GM18498 (cell line): ENCODE data around the gene GSTM2.
"Not testable (repeated sequence)": the region's sequence is repeated elsewhere in the genome, so short reads cannot be mapped to it uniquely, and the experiment has no call there.

Source experiments
- ATAC-seq: cut with Tn5 transposase; IDR thresholded peaks from one replicate; pipeline ENCODE4 v1.9.1; 2021; ENCODE audit warnings: mild to moderate bottlenecking, moderate library complexity; ENCODE audit not compliant: unreplicated experiment

Gene GSTM2

DNA sequence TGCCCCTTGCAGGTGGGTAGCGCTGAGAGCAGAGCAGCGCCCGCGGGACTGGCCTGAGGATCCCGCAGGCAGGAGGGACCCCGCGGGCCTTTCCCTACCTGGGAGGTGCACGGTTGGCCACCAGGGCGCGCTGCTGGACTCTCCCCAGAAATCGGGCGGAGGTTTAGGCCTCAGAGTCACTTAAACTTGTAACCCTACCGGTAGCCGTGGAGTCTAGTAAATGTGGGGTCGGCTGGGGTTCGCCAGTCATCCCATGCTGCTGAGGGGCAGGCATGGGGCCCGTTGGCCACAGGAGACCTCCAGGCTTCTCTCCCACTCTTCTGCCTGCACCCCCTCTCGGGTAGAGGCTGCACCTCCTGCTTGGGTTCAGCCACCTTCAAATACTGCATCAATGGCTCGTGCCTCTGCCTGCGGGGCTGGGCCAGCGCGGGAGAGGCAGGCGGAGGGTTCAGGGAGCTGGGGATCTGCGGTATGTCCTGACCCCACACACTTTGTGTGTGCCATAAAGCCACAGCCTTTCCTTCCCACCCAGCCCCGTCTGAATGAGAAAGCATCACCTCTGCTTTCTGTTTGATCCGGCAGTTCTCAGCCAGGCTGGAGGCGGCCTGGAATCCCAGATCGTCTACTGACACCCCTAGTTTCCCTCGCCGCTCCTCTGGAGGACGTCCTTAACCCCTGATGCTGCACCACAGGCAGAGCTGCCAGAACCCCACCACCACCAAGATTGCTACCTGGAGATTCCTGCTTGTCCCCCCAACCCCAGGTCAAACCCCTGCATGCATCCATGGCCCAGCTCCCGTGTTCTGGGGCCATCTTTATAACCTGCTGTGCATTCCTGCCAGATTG, 24.2 kb upstream of the GSTM2 start:
- peak; percentile 87 for ATAC-seq

DNA sequence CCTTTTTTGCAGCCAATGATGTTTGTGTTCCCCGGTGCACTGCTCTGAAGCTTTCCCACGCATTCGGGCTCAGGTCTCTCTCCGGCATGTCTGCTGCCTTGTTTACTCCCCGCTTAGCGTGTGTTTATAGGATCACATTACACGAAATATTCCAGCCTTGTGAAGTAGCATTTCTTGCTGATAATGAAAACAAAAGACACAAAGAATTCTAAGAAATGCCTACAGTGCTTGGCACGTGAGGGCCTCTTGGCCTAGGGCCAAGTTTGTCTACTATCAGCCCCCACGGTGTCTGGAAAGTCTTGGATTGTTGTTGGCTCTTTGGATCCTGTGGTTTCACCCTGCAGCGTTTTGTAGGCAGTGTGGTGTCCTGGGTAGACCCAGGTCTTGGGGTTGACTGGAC, 23.2 kb upstream of the GSTM2 start:
- ATAC-seq = no peak

DNA sequence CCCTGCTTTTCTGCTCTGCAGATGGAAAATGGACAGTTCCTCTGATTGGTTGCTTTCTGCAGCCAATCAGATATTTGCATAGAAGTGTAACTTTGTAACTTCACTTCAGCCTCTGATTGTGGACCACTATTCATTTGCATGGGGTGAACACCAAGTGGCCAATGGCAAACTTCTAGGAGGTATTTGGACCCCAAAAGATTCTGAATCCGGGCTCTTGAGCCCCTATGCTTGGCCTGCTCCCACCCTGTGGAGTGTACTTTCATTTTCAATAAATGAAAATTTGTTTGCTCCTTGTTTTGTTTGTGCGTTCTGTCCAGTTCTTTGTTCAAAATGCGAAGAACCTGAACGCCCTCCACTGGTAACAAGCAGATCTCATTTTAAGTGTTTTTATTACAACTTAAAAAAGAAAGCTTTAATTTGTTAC, 18.4 kb upstream of the GSTM2 start:
- ATAC-seq = no peak

DNA sequence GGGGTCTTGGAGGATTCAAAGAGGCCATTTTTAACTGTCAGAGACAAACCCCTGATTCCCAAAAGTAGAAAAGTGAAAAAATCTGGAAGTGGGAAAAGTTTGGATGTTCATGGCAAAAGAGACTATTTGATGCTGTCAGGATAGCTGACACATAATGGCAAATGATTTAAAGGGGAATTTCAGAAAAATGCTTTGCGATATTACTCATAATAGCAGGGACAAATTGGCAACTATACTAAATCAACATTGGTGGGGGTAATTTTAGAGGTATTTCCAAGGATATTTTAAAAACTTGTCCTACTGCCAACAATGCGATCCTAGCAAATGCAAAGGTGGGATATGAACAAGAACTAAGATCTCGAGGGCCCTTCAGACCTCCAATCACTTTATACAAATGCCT, 17.2 kb upstream of the GSTM2 start:
- no peak for ATAC-seq

DNA sequence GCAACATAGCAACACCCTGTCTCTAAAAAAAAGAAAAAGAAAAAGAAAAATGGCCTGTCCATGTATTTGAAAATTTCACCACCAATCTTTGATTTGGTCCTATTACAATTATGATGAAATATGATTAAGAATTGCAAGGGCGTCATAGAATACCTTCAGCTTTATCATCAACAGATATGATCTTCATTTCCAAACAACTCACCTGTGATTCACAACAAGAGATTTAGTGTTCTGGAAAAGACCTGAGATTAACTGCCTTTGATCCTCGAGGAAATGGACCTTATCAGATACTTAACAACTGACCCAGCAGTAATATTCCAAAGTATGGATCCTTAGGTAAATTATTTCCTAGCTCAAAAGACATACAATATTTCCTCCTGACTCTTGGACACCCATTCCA, 15.5 kb upstream of the GSTM2 start:
- no peak for ATAC-seq

DNA sequence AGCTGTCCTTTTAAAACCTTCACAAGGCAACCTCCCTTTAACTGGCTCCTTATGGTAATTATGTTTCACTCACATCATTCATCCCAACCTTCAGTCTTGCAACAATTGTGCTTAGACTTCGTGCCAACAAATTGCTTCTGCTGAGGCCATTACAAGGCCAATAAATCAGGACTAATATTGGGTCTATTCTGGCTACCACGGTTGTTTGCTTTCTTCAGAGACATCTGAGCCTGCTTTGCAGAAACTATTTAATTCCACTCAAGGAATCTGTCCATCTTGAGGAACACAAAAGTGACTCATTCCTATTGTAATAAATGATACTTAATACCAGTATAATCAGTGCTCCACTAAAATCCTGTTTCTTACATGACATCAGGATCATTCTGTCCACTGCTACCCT, 14.6 kb upstream of the GSTM2 start:
- ATAC-seq = no peak

DNA sequence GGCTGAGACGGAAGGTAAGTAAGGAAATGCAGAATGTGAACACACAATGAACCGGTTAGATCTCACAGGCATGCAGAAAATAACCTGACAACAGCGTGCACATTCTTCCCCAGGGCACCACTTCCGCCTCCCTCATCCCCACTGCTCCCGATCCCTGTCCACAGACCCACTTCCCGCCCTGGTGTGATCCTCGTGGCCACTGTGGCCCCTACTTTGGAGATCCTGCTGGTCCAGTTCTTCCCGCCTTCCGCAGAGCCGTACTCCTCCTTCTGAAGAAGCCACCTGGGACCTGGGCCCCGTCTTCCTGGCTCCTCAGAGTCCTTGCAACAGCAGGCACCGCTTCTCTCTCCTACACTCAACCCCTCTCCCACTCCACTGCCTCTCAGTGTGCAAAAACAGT, 13.3 kb upstream of the GSTM2 start:
- ATAC-seq = no peak

DNA sequence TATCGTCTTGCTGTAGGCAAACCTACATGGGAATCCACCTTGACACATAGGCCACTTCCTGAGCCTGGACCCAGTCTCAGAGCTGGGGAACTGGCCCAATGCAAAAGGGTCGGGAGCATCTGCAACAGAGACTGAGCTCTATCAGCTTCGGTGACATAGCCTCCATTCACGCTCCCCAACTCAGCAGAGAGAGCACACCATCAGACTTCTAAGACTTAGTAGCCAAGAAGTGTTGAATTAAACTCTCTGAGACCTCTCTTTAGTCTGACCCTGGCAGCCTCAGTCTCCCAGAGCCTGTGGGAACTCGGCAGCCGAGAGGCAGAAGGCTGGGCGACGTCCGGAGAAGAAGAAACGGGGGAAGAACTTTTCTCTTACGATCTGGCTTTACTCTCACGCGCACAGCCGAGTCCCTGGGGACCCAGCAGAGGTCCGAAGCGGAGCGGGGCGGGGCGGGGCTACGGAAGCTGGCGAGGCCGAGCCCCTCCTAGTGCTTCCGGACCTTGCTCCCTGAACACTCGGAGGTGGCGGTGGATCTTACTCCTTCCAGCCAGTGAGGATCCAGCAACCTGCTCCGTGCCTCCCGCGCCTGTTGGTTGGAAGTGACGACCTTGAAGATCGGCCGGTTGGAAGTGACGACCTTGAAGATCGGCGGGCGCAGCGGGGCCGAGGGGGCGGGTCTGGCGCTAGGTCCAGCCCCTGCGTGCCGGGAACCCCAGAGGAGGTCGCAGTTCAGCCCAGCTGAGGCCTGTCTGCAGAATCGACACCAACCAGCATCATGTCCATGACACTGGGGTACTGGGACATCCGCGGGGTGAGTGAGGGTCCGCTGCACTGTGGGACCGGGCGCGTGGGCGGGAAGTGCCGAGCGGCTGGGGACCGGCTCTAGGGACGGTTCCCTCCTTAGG, 12.0 kb upstream of the GSTM2 start, which contains the start of gene GSTM4:
Gene GSTM4, plus strand, starts transcription at position 485 of the 905 bp plus-strand sequence. Its CDS starts 291 bp downstream, at position 776.
- ATAC-seq = peak; percentile 97

DNA sequence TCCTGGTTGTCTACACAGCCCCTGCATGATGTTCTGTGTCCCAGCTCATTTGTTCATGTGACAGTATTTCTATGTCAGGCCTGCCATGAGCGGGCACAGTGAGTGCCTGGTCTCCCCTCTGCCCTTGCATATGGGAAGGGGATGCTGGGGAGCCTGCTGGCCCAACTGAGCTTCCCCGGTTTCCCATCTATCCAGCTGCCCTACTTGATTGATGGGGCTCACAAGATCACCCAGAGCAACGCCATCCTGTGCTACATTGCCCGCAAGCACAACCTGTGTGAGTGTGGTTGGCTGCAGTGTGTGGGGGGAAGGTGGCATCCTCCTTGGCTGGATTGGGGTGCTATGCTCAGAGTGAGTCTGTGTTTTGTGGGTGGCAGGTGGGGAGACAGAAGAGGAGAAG, 10.5 kb upstream of the GSTM2 start:
- no peak for ATAC-seq

DNA sequence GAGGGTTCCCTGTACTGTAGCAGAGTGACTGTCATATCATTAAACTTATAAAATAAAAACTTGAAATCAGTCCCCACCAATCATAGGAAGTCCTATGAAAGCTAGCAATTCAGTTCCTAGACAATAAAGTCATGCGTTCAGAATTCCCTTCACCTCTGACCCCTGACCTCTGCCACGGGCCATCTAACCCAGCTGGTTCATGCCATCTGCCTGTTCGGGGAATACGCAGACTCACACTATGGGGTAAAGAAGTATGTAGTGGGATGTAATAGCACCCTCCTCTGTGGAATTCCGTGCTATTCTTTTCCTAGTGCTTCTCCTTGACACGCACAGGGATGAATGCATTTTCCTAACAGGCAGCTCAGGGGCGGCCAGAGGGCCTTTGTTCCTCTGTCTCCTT, 9.9 kb upstream of the GSTM2 start:
- no peak for ATAC-seq

DNA sequence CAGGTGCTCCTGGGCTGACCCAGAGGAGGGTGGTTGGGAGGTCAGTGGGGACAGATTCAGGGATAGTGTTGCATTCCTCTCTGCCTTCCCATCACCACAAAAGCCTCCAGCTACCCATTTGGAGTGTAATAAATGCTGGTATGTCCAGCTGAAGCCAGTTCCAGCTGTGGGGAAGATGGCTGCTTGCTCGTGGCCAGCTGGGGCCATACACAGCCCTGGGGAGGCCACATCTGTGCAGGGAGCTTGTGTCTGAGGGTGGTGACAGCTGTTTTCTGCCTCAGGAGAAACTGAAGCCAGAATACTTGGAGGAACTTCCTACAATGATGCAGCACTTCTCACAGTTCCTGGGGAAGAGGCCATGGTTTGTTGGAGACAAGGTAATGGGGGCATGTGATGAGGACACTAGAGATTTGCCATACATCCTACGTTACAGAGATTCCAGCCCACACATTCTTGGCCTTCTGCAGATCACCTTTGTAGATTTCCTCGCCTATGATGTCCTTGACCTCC, 9.3 kb upstream of the GSTM2 start:
- ATAC-seq = no peak

DNA sequence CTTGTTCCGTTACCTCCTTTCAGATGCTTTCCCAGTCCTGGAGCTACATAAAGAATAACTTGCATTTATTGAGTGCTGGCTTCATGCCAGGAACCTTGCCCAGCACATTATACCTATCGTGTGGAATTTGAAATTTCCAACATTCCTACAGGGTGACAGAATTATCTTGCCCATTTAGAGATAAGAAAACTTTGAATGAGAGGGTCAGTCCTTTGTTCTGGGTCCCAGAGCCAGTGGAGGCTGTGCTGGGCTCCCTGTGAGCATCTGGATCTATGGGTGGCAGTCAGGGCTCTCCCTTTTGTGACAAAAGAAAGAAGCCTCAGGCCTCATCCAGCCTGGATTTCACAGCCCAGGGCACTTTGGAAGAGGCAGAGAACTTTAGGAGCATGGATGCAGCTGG, 8.7 kb upstream of the GSTM2 start:
- no peak for ATAC-seq

DNA sequence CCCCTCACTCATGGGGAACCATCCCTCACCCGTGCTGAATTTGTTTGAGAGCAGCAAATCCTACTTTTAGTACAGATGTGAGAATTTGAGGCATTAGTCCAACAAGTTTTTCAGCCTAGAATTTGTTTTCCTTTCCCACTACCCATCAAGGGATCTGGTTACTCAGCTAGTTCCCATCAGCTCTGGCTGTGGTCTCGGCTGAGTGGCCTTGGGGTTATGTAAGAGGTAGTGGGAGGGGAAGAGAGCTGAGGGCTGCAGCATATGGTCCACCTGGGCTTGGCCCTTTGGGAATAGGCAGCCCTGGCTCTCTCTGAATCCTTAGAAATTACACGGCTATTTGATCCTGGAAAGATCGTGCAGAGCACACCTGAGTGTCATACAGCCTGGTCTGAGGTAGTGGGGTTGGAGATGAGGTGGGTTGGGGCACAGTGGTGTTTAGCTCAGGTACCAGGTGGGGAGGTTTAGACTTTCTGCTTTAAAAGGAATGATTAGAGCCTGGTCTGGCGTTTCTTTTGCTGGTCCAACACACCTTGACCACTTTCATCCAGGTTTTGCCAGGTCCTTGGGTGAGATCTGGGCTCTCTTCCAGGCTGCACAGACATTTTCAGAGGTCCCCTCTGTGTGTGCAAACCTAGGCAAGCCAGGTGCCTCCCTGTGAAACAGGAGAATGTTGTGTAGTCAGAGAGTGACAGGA, 7.7 kb upstream of the GSTM2 start:
- no peak for ATAC-seq

DNA sequence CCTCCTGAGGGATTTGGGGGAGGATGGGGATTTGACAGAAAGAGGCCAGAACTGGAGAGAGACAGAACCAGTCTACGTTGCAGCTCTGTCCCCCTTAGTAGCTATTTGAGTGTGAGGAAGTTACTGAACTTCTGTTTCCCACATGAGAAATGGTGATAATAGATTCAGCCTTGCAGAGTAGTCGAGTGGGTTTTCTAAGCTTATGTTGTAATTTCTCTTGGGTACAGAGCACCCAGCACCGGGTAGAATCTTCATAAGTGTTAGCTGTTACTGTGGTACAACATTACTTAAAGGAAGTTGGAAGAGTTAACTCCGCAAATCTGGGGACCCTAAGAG, 7.2 kb upstream of the GSTM2 start:
- ATAC-seq = not testable (repeated sequence)

DNA sequence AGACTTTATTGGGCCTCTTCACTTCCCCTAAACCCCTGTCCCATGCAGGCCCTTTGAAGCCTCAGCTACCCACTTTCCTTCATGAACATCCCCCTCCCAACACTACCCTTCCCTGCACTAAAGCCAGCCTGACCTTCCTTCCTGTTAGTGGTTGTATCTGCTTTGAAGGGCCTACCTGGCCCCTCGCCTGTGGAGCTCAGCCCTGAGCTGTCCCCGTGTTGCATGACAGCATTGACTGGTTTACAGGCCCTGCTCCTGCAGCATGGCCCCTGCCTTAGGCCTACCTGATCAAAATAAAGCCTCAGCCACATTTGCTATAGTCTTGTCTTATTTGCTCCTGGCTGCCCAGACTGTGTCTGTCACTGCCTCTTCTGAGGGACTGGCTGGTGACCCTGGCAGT, 6.5 kb upstream of the GSTM2 start:
- ATAC-seq = no peak

DNA sequence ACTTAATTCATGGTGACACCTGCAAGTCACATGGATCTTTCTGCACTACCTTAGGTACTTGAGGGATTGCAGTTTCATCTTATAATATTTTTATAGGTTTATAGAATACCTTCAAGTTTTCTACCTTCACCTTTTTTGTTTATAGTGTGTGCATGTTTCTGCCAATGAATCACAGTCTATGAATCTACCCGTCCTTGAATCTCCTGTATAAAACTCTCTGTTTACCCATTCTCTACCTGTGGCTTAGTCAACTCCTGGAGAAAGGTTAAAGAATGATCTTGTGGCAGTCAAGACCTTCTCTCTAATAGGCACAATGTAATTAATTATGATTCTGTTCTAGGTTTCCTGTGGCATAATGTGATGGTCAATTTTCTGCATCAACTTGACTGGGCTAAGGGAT, 3.2 kb upstream of the GSTM2 start:
- ATAC-seq = no peak

DNA sequence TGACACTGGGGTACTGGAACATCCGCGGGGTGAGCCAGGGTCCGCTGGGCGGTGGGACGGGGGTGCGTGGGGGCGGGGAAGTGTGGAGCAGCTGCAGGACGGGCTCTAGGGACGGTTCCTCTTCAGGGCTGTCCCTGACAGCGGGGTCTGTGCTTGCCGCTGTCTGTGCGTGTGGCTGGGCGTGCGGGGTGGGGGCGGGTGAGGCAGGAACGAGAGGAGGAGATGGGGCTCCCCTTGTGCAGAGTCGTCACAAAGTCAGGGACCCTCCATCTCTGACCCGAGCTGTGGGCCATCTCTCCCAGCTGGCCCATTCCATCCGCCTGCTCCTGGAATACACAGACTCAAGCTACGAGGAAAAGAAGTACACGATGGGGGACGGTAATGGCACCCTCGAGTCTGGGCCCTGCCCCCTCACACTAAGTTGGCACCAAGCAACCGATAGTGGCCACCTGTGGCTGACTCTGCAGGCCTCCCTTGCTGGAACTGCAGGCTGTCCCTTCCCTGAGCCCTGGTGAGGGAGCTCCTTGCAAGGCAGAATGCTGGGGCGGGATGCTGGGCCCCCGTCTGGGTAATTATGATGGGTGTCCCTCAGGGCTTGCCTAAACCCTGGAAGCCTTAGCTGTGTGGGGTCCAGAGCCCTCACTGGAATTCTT, 392 bp downstream of the GSTM2 start:
- no peak for ATAC-seq

DNA sequence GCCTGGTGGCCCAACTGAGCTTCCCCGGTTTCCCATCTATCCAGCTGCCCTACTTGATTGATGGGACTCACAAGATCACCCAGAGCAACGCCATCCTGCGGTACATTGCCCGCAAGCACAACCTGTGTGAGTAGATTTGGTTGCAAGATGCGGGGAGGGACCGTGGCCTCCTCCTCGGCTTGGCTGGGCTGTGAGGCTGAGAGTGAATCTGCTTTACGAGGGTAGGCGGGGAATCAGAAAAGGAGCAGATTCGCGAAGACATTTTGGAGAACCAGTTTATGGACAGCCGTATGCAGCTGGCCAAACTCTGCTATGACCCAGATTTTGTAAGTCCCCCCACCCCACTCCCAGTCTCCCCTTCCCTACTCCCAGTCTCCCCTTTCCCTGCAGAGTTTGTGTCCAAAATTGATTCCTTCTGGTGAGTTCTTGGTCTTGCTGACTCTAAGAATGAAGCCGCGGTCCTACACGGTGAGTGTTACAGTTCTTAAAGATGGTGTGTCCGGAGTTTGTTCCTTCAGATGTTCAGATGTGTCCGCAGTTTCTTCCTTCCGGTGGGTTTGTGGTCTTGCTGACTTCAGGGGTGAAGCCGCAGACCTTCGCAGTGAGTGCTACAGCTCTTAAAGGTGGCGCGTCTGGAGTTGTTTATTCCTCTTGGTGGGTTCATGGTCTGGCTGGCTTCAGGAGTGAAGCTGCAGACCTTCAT, 1.5 kb downstream of the GSTM2 start:
- no peak for ATAC-seq

DNA sequence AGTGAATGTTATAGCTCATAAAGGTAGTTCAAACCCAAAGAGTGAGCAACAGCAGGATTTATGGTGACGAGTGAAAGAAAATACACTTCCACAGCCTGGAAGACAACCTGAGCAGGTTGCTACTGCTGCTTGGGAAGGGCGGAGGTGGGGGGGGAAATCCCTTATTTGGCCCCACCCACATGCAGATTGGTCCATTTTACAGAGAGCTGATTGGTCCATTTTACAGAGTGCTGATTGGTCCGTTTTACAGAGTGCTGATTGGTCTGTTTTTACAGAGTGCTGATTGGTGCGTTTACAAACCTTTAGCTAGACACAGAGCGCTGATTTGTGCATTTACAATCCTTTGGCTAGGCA, 2.1 kb downstream of the GSTM2 start:
- not testable (repeated sequence) for ATAC-seq

DNA sequence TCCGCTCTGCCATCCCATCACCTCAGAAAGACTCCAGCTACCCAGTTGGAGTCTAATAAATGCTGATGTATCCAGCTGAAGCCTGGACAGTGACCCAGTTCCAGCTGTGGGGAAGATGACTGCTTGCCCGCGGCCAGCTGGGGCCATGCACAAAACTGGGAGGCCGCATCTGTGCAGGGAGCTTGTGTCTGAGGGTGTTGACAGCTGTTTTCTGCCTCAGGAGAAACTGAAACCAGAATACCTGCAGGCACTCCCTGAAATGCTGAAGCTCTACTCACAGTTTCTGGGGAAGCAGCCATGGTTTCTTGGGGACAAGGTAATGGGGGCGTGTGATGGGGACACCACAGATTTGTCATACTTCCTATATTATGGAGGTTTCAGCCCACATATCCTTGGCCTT, 3.2 kb downstream of the GSTM2 start:
- ATAC-seq = no peak
